ENCODE results near the gene POLR3B. TPM values are rescaled to one million over a fixed set of nuclear protein-coding genes. Genes with fewer than 3 reads are reported as not detected.

POLR3B gene
- total and polyA plus RNA-seq, 2 of the 8 experiments (the other 6 are each of a cell fraction or from before 2014, with no cell fraction given) = 5.0 to 13.2 TPM

DNA sequence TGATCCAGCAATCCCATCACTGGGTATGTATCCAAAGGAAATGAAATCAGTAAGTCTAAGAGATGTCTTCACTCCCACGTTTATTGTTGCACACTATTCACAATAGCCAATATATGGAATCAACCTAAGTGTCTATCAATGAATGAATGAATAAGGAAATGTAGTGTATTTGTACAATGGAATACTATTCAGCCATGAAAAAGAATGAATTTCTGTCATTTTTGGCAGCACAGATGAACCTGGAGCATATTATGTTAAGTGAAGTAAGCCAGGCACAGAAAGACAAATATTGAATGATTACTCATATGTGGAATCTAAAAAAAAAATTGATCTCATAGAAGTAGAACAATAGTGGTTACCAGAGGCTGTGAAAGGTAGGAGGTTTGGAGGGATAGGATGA is 194.7 kb downstream of the POLR3B start:
- no peak overlapping the region for H3K27ac ChIP-seq (ENCODE audit: low read depth, low read length)
- no peak overlapping the region for H2AK5ac ChIP-seq (ENCODE audit: low read depth, low read length)
- ChIA-PET POLR2A (ENCODE audit: partially characterized antibody) (interaction anchor here (1.2 kb wide), 1 partner anchor 8 kb away, joined by 3 read pairs; no protein-coding TSS in a partner anchor), CTCF (ENCODE audit: partially characterized antibody) (no interaction called here)
- H4K91ac ChIP-seq (replicated peaks; ENCODE audit: insufficient read length, low read length) = no peak overlapping the region
- H3K79me2 ChIP-seq (ENCODE audit: control insufficient read depth in 1 of 2, insufficient read depth in 2 of 2, low read length in 2 of 2) = no peaks in the 10 kb centered on the region
- no peak overlapping the region for H2BK12ac ChIP-seq (ENCODE audit: low read depth, low read length)
- H2AFZ ChIP-seq (ENCODE audit: low read length) = no peak overlapping the region
- H3K23me2 ChIP-seq (ENCODE audit: low read depth, low read length) = no peaks in the 10 kb centered on the region
- H3K4ac ChIP-seq (replicated peaks; ENCODE audit: insufficient read length, low read depth, low read length) = no peak overlapping the region
- no peak overlapping the region for H2BK5ac ChIP-seq (ENCODE audit: low read depth, low read length)
- no peak overlapping the region for H3K14ac ChIP-seq (ENCODE audit: insufficient read length)
- DNase-seq (ENCODE audit: low read depth in 1 of 2, low spot score in 2 of 2) (no peak), FAIRE-seq (no peak)
- no peaks in the 10 kb centered on the region for H3K36me3 ChIP-seq (ENCODE audit: control insufficient read depth in 2 of 4, insufficient read depth in 4 of 4, low read length in 3 of 4)
- H3K18ac ChIP-seq (ENCODE audit: extremely low read depth, low read length) = no peak overlapping the region
- 86% methylated on average over 1 of the region's 1 CpG; no CpG with 5 or more reads in 1 of the 2 experiments for WGBS, 2 experiments (ENCODE audit: extremely low coverage in 1 of 2, insufficient coverage in 1 of 2, insufficient read length in 1 of 2, insufficient replicate concordance in 2 of 2, low coverage in 1 of 2, low lambda C conversion rate in 2 of 2, missing lambda C conversion rate in 1 of 2)
- peaks cover 16 to 20% of the 10 kb centered on the region in 2 experiments for H3K9me3 ChIP-seq (ENCODE audit: insufficient read depth in 2 of 2, low read depth in 1 of 2, low read length in 1 of 2)
- H3K4me2 ChIP-seq (ENCODE audit: insufficient read depth in 1 of 2, low read depth in 2 of 2, low read length in 2 of 2) = no peak overlapping the region
- H3K4me1 ChIP-seq (replicated peaks in 1 of 4; ENCODE audit: control insufficient read depth in 3 of 4, insufficient read depth in 4 of 4, low read length in 3 of 4) = no peaks in the 10 kb centered on the region
- no peak overlapping the region for H3K23ac ChIP-seq (ENCODE audit: insufficient read length)
- H2BK20ac ChIP-seq (ENCODE audit: low read length) = no peak overlapping the region
- H4K20me1 ChIP-seq (replicated peaks in 1 of 2; ENCODE audit: control insufficient read depth in 1 of 2, insufficient read depth in 2 of 2, low read length in 2 of 2) = no peaks in the 10 kb centered on the region
- H2BK120ac ChIP-seq (replicated peaks; ENCODE audit: low read depth, low read length) = no peak overlapping the region
- H3K4me3 ChIP-seq (ENCODE audit: extremely low read depth in 1 of 4, insufficient read depth in 2 of 4, low read depth in 3 of 4, low read length in 4 of 4) = no peak overlapping the region
- no peak overlapping the region for H3K9ac ChIP-seq (replicated peaks in 1 of 4; ENCODE audit: extremely low read depth in 1 of 4, low read depth in 3 of 4, low read length in 3 of 4)
- H3K79me1 ChIP-seq (ENCODE audit: low read depth, low read length) = no peaks in the 10 kb centered on the region
- H4K8ac ChIP-seq (ENCODE audit: extremely low read depth, insufficient read depth, low read length) = no peak overlapping the region
- no peaks in the 10 kb centered on the region for H3K27me3 ChIP-seq (replicated peaks in 1 of 4; ENCODE audit: control insufficient read depth in 3 of 4, extremely low read depth in 1 of 4, insufficient read depth in 3 of 4, low read length in 3 of 4)
- no peak overlapping the region for H3K56ac ChIP-seq (replicated peaks; ENCODE audit: insufficient read length, low read depth, low read length)
- H2BK15ac ChIP-seq (ENCODE audit: low read length) = no peak overlapping the region
- no peak overlapping the region for H4K5ac ChIP-seq (ENCODE audit: insufficient read length, low read depth, low read length)
- TF ChIP-seq ASH2L (IDR thresholded peaks at IDR 0.05; ENCODE audit: low read length) (no peak), POLR2A (IDR thresholded peaks at IDR 0.05; ENCODE audit: control extremely low read depth in 1 of 2, low read depth in 2 of 2, low read length in 2 of 2) (no peak), CTBP2 (IDR thresholded peaks at IDR 0.05; ENCODE audit: borderline replicate concordance, insufficient read depth, insufficient read length, low read length) (no peak), POU5F1 (IDR thresholded peaks at IDR 0.05; ENCODE audit: low read depth, low read length) (no peak), KDM4A (IDR thresholded peaks at IDR 0.05; ENCODE audit: low read depth, low read length, severe bottlenecking) (no peak), SAP30 (IDR thresholded peaks at IDR 0.05; ENCODE audit: insufficient read depth, insufficient replicate concordance, low read length) (no peak), TCF12 (IDR thresholded peaks at IDR 0.05; ENCODE audit: low read depth, low read length) (no peak), TAF7 (optimal IDR thresholded peaks at IDR 0.05; ENCODE audit: borderline replicate concordance, low read depth, low read length) (no peak), EGR1 (IDR thresholded peaks at IDR 0.05; ENCODE audit: borderline replicate concordance, low read depth, low read length) (no peak), ATF2 (IDR thresholded peaks at IDR 0.05; ENCODE audit: low read length) (no peak), SRF (IDR thresholded peaks at IDR 0.05; ENCODE audit: low read depth, low read length) (no peak), MAFK (IDR thresholded peaks at IDR 0.05; ENCODE audit: low read depth, low read length) (no peak), POLR2AphosphoS5 (IDR thresholded peaks at IDR 0.05; ENCODE audit: low read depth, low read length) (no peak), TAF1 (IDR thresholded peaks at IDR 0.05; ENCODE audit: low read depth, low read length) (no peak)

All from H1 (cell line).